ENCODE data around the gene RBMXL3.
"Not testable (repeated sequence)": the region's sequence is repeated elsewhere in the genome, so short reads cannot be mapped to it uniquely, and the experiment has no call there.

The RBMXL3 gene

GRCh38 chrX:115189110-115189509 lies at the start of gene RBMXL3:
Gene RBMXL3 (plus strand): TSS chrX:115189410. CDS start chrX:115189442, 32 bp downstream.
- no peak for DNase-seq (ENCODE audit: low read depth in 1 of 2, low spot score in 1 of 2)

GRCh38 chrX:115142057-115142456 lies 47.2 kb upstream of the RBMXL3 start:
- no peak for DNase-seq (ENCODE audit: low read depth in 1 of 2, low spot score in 1 of 2)

- DNase-seq (ENCODE audit: low read depth in 1 of 2, low spot score in 1 of 2): no peak
Measured at GRCh38 chrX:115147220-115147619, 42.0 kb upstream of the RBMXL3 start.

- no peak for DNase-seq (ENCODE audit: low read depth in 1 of 2, low spot score in 1 of 2)
Measured at GRCh38 chrX:115173181-115173580, 16.0 kb upstream of the RBMXL3 start.

- DNase-seq (ENCODE audit: low read depth in 1 of 2, low spot score in 1 of 2): no peak
Measured at GRCh38 chrX:115174548-115174947, 14.7 kb upstream of the RBMXL3 start.

GRCh38 chrX:115177932-115178331 lies 11.3 kb upstream of the RBMXL3 start:
- no peak for DNase-seq (ENCODE audit: low read depth in 1 of 2, low spot score in 1 of 2)

- no peak for DNase-seq (ENCODE audit: low read depth in 1 of 2, low spot score in 1 of 2)
Measured at GRCh38 chrX:115178473-115178872, 10.7 kb upstream of the RBMXL3 start.

GRCh38 chrX:115183980-115184379 lies 5.2 kb upstream of the RBMXL3 start:
- DNase-seq (ENCODE audit: low read depth in 1 of 2, low spot score in 1 of 2): no peak

GRCh38 chrX:115189646-115190635 lies 731 bp downstream of the RBMXL3 start:
- DNase-seq (ENCODE audit: low read depth in 1 of 2, low spot score in 1 of 2): no peak

- DNase-seq (ENCODE audit: low read depth in 1 of 2, low spot score in 1 of 2): no peak
Measured at GRCh38 chrX:115190636-115191489, 1.7 kb downstream of the RBMXL3 start.

GRCh38 chrX:115191490-115192243 lies 2.5 kb downstream of the RBMXL3 start:
- DNase-seq (ENCODE audit: low read depth in 1 of 2, low spot score in 1 of 2): no peak

GRCh38 chrX:115192244-115192700 lies 3.1 kb downstream of the RBMXL3 start:
- no peak for DNase-seq (ENCODE audit: low read depth in 1 of 2, low spot score in 1 of 2)

GRCh38 chrX:115204040-115204439 lies 14.8 kb downstream of the RBMXL3 start:
- no peak for DNase-seq (ENCODE audit: low read depth in 1 of 2, low spot score in 1 of 2)

GRCh38 chrX:115209547-115209946 lies 20.3 kb downstream of the RBMXL3 start:
- not testable (repeated sequence) for DNase-seq (ENCODE audit: low read depth in 1 of 2, low spot score in 1 of 2)

GRCh38 chrX:115214151-115214550 lies 24.9 kb downstream of the RBMXL3 start:
- DNase-seq (ENCODE audit: low read depth in 1 of 2, low spot score in 1 of 2): no peak

- no peak for DNase-seq (ENCODE audit: low read depth in 1 of 2, low spot score in 1 of 2)
Measured at GRCh38 chrX:115214605-115215004, 25.4 kb downstream of the RBMXL3 start.

- DNase-seq (ENCODE audit: low read depth in 1 of 2, low spot score in 1 of 2): not testable (repeated sequence)
Measured at GRCh38 chrX:115217346-115217745, 28.1 kb downstream of the RBMXL3 start.

- DNase-seq (ENCODE audit: low read depth in 1 of 2, low spot score in 1 of 2): no peak
Measured at GRCh38 chrX:115226929-115227328, 37.7 kb downstream of the RBMXL3 start.

GRCh38 chrX:115229337-115230003 lies 40.3 kb downstream of the RBMXL3 start:
- no peak for DNase-seq (ENCODE audit: low read depth in 1 of 2, low spot score in 1 of 2)

- DNase-seq (ENCODE audit: low read depth in 1 of 2, low spot score in 1 of 2): no peak
Measured at GRCh38 chrX:115232933-115233496, 43.8 kb downstream of the RBMXL3 start.

Measured in stimulated activated CD4-positive, alpha-beta T cell treated with anti-CD3 and anti-CD28 coated beads, Interleukin-15, amount 100 ng/mL, for 1 hour (primary cell).